GM15510 (cell line): ENCODE results near the gene PINK1.

Experiments
- POLR2A ChIP-seq: IDR thresholded peaks from 3 replicates; pipeline ENCODE4 v1.6.1; 2011; ENCODE audit warnings: borderline replicate concordance; ENCODE audit not compliant: insufficient read length; ENCODE audit errors: extremely low read depth

Gene PINK1

DNA sequence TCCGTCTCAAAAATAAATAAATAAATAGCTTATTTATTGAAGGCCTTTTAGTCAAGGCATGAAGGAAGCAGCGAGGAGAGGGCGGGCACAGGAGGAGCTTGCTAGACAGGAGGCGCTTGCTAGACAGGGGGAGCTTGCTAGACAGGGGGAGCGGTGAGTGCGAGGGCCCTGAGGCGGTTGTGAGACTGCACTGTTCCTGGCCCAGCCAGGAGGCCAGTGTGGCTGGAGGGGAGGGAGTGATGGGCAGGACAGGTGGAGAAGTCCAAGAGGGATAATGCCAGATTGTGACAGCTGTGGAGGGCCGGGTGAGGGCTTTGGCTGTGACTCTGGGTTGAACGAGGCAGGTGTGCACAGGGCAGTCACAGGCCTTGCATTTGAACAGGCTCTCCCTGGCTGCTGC is 66.3 kb downstream of the PINK1 start:
- TF ChIP-seq POLR2A, result no peak

GRCh38 chr1:20700636-20701215 is 67.5 kb downstream of the PINK1 start:
- TF ChIP-seq POLR2A, result no peak
